MM.1S (cell line): ENCODE data around the gene ACKR3.

Source experiments
- DNase-seq: peaks from one replicate; pipeline ENCODE4 v3.0.0-alpha.2; 2015
- H2AFZ ChIP-seq: fragments of 300-600 bp; sonication (generic); 2 replicates; pipeline ENCODE4 v1.6.0; 2016; ENCODE audit warnings: antibody characterized with exemption, low read length
- H3F3A ChIP-seq: fragments of 300-600 bp; sonication (generic); 2 replicates; pipeline ENCODE4 v1.6.1; 2016; ENCODE audit warnings: mild to moderate bottlenecking, antibody characterized with exemption, low read length, moderate library complexity, mixed read lengths; ENCODE audit not compliant: insufficient read depth
- H3K27ac ChIP-seq: fragments of 300-600 bp; sonication (generic); 2 replicates; pipeline ENCODE4 v1.5.1; 2016; ENCODE audit warnings: mild to moderate bottlenecking, low read length
- H3K27me3 ChIP-seq: fragments of 300-600 bp; sonication (generic); replicated peaks from 2 replicates; pipeline ENCODE4 v1.6.0; 2016; ENCODE audit warnings: low read length; ENCODE audit not compliant: insufficient read depth
- H3K36me3 ChIP-seq: fragments of 300-600 bp; sonication (generic); replicated peaks from 2 replicates; pipeline ENCODE4 v1.6.1; 2016; ENCODE audit warnings: mild to moderate bottlenecking, low read length, mixed read lengths; ENCODE audit not compliant: insufficient read depth
- H3K4me1 ChIP-seq: fragments of 300-600 bp; sonication (generic); 2 replicates; pipeline ENCODE4 v1.6.1; 2016; ENCODE audit warnings: low read length, mixed read lengths
- H3K4me2 ChIP-seq: fragments of 300-600 bp; sonication (generic); 2 replicates; pipeline ENCODE4 v1.6.0; 2016; ENCODE audit warnings: low read depth, low read length
- H3K4me3 ChIP-seq: fragments of 300-600 bp; sonication (generic); 2 replicates; pipeline ENCODE4 v1.5.1; 2016; ENCODE audit warnings: low read length, mixed read lengths
- H3K79me2 ChIP-seq: fragments of 300-600 bp; sonication (generic); 2 replicates; pipeline ENCODE4 v1.6.1; 2016; ENCODE audit warnings: mixed run types, low read length, mixed read lengths
- H3K9ac ChIP-seq: fragments of 300-600 bp; sonication (generic); 2 replicates; pipeline ENCODE4 v1.6.1; 2016; ENCODE audit warnings: low read length, mixed read lengths
- H3K9me2 ChIP-seq: fragments of 300-600 bp; sonication (generic); replicated peaks from 2 replicates; pipeline ENCODE4 v1.6.1; 2016; ENCODE audit warnings: mild to moderate bottlenecking, low read length, mixed read lengths; ENCODE audit not compliant: insufficient read depth
- H3K9me3 ChIP-seq: fragments of 300-600 bp; sonication (generic); replicated peaks from 2 replicates; pipeline ENCODE4 v1.6.1; 2016; ENCODE audit warnings: mild to moderate bottlenecking, low read length, mixed read lengths; ENCODE audit not compliant: insufficient read depth
- H4K20me1 ChIP-seq: fragments of 300-600 bp; sonication (generic); 2 replicates; pipeline ENCODE4 v1.6.1; 2016; ENCODE audit warnings: mild to moderate bottlenecking, low read length, moderate library complexity, mixed read lengths; ENCODE audit not compliant: insufficient read depth
- EZH2 ChIP-seq: fragments of 300-600 bp; sonication (generic); optimal IDR thresholded peaks from 2 replicates; pipeline ENCODE3; 2017; ENCODE audit warnings: low read depth, mild to moderate bottlenecking, antibody characterized with exemption, low read length, mixed read lengths
- EZH2phosphoT487 ChIP-seq: fragments of 300-600 bp; sonication (generic); IDR thresholded peaks from 2 replicates; pipeline ENCODE4 v1.6.1; 2018; ENCODE audit warnings: antibody characterized with exemption, low read length
- TF ChIP-seq, protein P1 (sequence below): fragments of 300-600 bp; sonication (generic); IDR thresholded peaks from 2 replicates; pipeline ENCODE4 v1.5.1; 2016; ENCODE audit warnings: antibody characterized with exemption, low read length, mixed read lengths

The ACKR3 gene

DNA sequence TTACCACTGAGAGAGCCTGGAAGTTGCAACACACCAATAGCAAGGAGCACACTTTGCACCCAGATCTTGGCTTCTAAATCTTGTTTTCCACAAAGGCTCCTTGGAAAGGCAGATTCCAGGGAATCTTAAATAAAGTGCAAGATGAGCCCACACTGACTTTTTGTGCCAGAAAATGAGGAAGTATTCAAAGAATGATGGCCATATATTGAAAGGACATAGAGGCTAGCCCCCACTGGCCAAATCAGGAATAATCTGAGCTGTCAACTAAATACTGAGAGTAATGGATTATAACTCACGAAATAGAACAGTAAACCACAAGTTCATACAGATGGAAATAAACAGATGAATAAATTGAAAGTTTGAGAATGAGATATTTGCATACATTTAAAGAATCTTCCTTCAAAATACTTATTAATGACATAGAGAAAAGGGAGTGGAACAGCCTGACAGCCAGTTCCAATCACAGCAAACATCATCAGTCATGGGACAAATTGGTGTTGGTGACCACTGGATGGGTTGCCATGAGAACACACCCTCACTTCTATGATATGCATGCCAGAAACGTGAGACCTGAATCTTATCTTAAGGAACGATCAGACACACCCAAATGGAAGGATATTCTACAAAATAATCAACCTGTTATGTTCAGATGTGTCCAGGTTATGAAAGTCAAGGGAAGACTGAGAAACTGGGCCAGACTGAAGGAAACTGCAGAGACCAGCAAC, 12.2 kb upstream of the ACKR3 start:
- no peaks in the 10 kb centered on the region for H3K9me2 ChIP-seq
- no peaks in the 10 kb centered on the region for H4K20me1 ChIP-seq
- no peak overlapping the region for H3K4me2 ChIP-seq
- no peak for TF ChIP-seq EZH2
- TF ChIP-seq, protein P1, sequence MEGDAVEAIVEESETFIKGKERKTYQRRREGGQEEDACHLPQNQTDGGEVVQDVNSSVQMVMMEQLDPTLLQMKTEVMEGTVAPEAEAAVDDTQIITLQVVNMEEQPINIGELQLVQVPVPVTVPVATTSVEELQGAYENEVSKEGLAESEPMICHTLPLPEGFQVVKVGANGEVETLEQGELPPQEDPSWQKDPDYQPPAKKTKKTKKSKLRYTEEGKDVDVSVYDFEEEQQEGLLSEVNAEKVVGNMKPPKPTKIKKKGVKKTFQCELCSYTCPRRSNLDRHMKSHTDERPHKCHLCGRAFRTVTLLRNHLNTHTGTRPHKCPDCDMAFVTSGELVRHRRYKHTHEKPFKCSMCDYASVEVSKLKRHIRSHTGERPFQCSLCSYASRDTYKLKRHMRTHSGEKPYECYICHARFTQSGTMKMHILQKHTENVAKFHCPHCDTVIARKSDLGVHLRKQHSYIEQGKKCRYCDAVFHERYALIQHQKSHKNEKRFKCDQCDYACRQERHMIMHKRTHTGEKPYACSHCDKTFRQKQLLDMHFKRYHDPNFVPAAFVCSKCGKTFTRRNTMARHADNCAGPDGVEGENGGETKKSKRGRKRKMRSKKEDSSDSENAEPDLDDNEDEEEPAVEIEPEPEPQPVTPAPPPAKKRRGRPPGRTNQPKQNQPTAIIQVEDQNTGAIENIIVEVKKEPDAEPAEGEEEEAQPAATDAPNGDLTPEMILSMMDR, result no peak
- no peak for TF ChIP-seq EZH2phosphoT487
- no peak overlapping the region for H3K9ac ChIP-seq
- H3F3A ChIP-seq, result no peaks in the 10 kb centered on the region; the same call in 1 of the 2 replicates
- no peak overlapping the region for H2AFZ ChIP-seq
- peaks cover 13% of the 10 kb centered on the region; the same call in 1 of the 2 replicates for H3K4me1 ChIP-seq
- no peaks in the 10 kb centered on the region for H3K27me3 ChIP-seq
- H3K4me3 ChIP-seq, result no peak overlapping the region
- no peaks in the 10 kb centered on the region for H3K9me3 ChIP-seq
- DNase-seq, result no peak
- no peak overlapping the region for H3K27ac ChIP-seq
- no peaks in the 10 kb centered on the region for H3K36me3 ChIP-seq
- no peaks in the 10 kb centered on the region for H3K79me2 ChIP-seq

DNA sequence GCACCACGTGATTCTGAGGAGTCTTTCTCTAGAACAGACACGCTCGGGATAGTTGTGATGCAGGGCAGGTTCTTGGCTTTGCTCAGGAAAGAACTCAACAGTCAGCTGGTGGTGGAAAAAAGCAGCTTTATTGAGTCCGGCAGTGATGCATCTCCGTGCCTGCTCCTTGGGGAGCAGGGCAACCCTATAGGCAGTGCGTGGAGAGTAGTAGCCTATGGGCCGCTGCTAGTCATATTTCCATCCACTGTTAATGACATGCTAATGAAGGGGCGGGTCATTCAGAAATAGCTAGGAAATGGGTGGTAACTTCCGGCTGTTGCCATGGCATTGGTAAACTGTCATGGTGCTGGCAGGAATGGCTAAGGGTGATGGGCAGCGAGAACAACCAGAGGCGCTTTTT, 11.6 kb upstream of the ACKR3 start:
- Histone ChIP-seq H3K79me2 (no peaks in the 10 kb centered on the region), H3K4me1 (peaks cover 13% of the 10 kb centered on the region; the same call in 1 of the 2 replicates), H3K4me3 (no peak overlapping the region), H3K4me2 (no peak overlapping the region), H4K20me1 (no peaks in the 10 kb centered on the region), H3K9me2 (no peaks in the 10 kb centered on the region), H2AFZ (no peak overlapping the region), H3K9me3 (no peaks in the 10 kb centered on the region), H3K27ac (no peak overlapping the region), H3K27me3 (no peaks in the 10 kb centered on the region), H3K36me3 (no peaks in the 10 kb centered on the region), H3F3A (no peaks in the 10 kb centered on the region; the same call in 1 of the 2 replicates), H3K9ac (no peak overlapping the region)
- DNase-seq, result no peak
- TF ChIP-seq, protein P1, result no peak
- TF ChIP-seq EZH2phosphoT487 (no peak), EZH2 (no peak)

DNA sequence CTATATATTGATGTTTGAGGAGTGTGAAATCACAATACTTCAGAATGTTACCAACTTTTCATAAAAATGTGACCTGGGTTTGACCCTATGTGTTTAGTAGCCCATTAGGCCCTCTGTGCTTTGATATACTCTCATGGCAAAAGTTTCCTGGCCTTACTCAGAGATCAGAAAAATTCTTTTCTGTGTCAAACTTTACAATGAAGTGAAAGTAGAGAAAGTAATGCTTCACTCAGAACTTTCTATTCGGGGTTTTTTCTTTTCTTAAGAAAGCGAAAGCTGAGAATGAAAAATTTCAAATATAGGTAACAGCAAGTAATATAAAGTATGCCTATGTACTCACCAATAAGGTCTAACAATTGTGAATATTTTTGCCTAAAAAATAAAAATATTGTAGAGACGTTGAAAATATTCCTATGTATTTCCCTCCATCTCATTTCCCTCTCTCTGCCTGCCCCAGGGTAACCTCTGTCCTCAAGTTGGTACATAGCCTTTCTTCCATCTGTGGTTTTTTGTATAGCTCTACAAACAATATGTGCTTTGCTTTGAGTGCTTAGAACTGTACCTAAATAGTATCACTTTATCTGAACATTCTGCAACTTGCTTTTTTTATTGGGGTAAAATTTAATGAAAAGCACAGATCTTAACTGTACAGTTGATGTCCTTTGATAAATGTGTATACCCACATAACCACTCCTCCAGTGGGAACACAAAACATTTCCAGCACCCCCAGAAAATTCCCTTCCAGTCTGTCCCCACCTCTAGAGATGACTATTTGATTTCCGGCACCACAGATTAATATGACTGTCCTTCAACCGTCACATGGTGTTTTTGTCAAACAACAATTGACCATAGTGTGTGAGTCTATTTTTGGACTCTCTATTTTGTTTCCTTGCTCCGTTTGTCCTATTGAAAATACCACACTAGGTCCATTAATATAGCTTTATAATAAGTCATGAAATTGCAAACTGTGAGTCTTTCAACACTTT, 10.3 kb upstream of the ACKR3 start:
- H3K9ac ChIP-seq, result no peak overlapping the region
- no peak overlapping the region for H3K4me3 ChIP-seq
- H3K9me3 ChIP-seq, result no peaks in the 10 kb centered on the region
- H3K79me2 ChIP-seq, result no peaks in the 10 kb centered on the region
- no peak overlapping the region for H3K27ac ChIP-seq
- TF ChIP-seq EZH2phosphoT487, result no peak
- TF ChIP-seq, protein P1, result no peak
- TF ChIP-seq EZH2, result no peak
- H3K9me2 ChIP-seq, result no peaks in the 10 kb centered on the region
- no peaks in the 10 kb centered on the region; the same call in 1 of the 2 replicates for H3F3A ChIP-seq
- no peak for DNase-seq
- no peak overlapping the region for H3K4me2 ChIP-seq
- peaks cover 13% of the 10 kb centered on the region; the same call in 1 of the 2 replicates for H3K4me1 ChIP-seq
- H3K27me3 ChIP-seq, result no peaks in the 10 kb centered on the region
- no peaks in the 10 kb centered on the region for H3K36me3 ChIP-seq
- H4K20me1 ChIP-seq, result no peaks in the 10 kb centered on the region
- no peak overlapping the region for H2AFZ ChIP-seq
